DMS 273 treated with DMSO at 0.1 percent for 48 hours (cell line): ENCODE data around the gene MAPK8.

Experiments
- DNase-seq: peaks from one replicate; lab custom pipeline; 2025; lab: John Stamatoyannopoulos, UW

MAPK8 gene

GRCh38 chr10:48477616-48478015 is 171.1 kb downstream of the MAPK8 start:
- DNase-seq, result no peak

- no peak for DNase-seq
Measured at GRCh38 chr10:48478469-48478868, 172.0 kb downstream of the MAPK8 start.

GRCh38 chr10:48478980-48479811 is 172.7 kb downstream of the MAPK8 start:
- DNase-seq, result no peak

- no peak for DNase-seq
Measured at GRCh38 chr10:48480397-48481374, 174.2 kb downstream of the MAPK8 start.

- DNase-seq, result no peak
Measured at GRCh38 chr10:48481385-48481784, 174.9 kb downstream of the MAPK8 start.

- DNase-seq, result no peak
Measured at GRCh38 chr10:48482207-48482606, 175.7 kb downstream of the MAPK8 start.

- no peak for DNase-seq
Measured at GRCh38 chr10:48484911-48485310, 178.4 kb downstream of the MAPK8 start.

GRCh38 chr10:48485711-48486110 is 179.2 kb downstream of the MAPK8 start:
- no peak for DNase-seq

GRCh38 chr10:48487244-48487643 is 180.8 kb downstream of the MAPK8 start:
- DNase-seq, result no peak
